Measurements from ENCODE around the gene SND1. TPM values are rescaled to one million over a fixed set of nuclear protein-coding genes. Genes with fewer than 3 reads are reported as not detected.
"Not testable (repeated sequence)": the region's sequence is repeated elsewhere in the genome, so short reads cannot be mapped to it uniquely, and the experiment has no call there.

Gene SND1
- total RNA-seq, 1 experiment from 2014 or later = 274 TPM

DNA sequence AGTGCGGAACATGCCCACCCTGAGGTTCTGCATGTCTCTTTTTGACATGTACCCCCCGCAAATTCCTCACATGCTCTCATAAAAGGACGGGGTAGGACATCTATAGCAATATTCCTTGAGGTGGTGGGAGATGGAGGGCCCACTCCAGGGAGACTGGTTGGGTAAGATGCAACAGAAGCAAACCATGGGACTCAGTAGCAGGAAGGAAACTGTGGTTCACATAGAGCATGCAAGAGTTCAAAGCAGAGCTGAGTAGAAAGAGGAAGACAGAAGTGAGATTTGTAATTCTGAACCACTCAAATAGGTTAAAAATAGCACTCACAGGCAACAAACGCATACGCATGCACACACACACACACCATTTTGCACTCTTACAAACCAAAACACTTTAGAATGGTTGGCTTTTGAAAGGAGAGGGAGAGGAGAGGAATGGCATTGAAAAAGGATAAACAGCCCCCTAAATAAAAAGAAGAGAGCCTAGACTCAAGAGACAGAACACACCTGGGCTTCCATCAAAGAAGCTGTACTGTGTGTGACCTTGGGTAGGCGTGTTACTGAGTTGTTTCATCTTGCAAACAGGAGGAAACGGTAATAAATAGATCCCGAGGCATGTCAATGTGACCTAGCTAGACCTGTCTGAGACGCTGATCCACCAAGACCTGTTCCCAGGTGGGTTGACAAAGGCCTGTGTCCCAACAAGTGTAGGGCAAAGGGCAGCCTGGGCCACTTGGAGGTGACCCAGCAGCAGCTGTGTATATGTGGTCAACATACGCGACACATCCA is 456.8 kb downstream of the SND1 start:
- Mint-ChIP-seq H3K27me3 (ENCODE audit: insufficient read depth, unreplicated experiment) (peaks cover 6% of the 10 kb centered on the region), H3K4me1 (ENCODE audit: low read depth, unreplicated experiment) (peaks cover 6% of the 10 kb centered on the region), H3K4me3 (ENCODE audit: unreplicated experiment) (no peak overlapping the region), H3K27ac (ENCODE audit: unreplicated experiment) (no peak overlapping the region), H3K9me3 (ENCODE audit: unreplicated experiment) (no peaks in the 10 kb centered on the region), H3K36me3 (ENCODE audit: insufficient read depth, unreplicated experiment) (peaks cover 22% of the 10 kb centered on the region)
- Histone ChIP-seq H3K36me3 (ENCODE audit: control insufficient read depth, insufficient read depth, low read length) (no peaks in the 10 kb centered on the region), H3K27me3 (replicated peaks; ENCODE audit: control insufficient read depth, insufficient read depth, low read length) (no peaks in the 10 kb centered on the region; the same call in 1 of the 2 replicates), H3K4me1 (no peaks in the 10 kb centered on the region; the same call in 1 of the 2 replicates), H3K4me3 (ENCODE audit: low read depth, low read length) (no peak overlapping the region), H3K9me3 (no peaks in the 10 kb centered on the region)
- POLR2A ChIA-PET = no interaction called here
- intact Hi-C loops (cut with micrococcal nuclease; ENCODE audit: unreplicated experiment) = no loop called here
- TF ChIP-seq, protein P1, sequence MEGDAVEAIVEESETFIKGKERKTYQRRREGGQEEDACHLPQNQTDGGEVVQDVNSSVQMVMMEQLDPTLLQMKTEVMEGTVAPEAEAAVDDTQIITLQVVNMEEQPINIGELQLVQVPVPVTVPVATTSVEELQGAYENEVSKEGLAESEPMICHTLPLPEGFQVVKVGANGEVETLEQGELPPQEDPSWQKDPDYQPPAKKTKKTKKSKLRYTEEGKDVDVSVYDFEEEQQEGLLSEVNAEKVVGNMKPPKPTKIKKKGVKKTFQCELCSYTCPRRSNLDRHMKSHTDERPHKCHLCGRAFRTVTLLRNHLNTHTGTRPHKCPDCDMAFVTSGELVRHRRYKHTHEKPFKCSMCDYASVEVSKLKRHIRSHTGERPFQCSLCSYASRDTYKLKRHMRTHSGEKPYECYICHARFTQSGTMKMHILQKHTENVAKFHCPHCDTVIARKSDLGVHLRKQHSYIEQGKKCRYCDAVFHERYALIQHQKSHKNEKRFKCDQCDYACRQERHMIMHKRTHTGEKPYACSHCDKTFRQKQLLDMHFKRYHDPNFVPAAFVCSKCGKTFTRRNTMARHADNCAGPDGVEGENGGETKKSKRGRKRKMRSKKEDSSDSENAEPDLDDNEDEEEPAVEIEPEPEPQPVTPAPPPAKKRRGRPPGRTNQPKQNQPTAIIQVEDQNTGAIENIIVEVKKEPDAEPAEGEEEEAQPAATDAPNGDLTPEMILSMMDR (IDR thresholded peaks at IDR 0.05; ENCODE audit: insufficient read depth in 1 of 2, low read depth in 1 of 2, low read length in 1 of 2, severe bottlenecking in 1 of 2, unreplicated experiment in 1 of 2) = no peak
- no TSS peak for BruUV-seq (replicated peaks)
- DNase-seq = no peak
- CTCF ChIA-PET = interaction anchor here (1.0 kb wide), 1 partner anchor 101 kb away, joined by 3 read pairs; no protein-coding TSS in a partner anchor

DNA sequence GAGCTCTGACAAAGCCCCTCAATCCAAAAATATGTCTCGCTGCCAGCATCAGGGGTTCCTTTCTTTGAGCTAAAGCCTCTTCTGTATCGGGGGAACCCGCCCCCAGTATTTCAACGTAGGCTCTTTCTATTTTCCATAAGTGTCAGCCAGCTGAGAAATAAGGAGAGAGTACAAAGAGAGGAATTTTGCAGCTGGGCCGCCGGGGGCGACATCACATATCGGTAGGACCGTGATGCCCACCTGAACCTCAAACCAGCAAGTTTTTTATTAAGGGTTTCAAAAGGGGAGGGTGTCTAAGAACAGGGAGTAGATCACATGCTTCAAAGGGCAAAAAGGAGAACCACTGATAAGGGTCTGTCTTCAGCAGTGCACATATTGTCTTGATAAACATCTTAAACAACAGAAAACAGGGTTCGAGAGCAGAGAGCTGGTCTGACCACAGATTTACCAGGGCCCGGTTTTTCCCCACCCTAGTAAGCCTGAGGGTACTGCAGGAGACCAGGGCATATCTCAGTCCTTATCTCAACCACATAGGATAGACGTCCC is 457.5 kb downstream of the SND1 start:
- H3K9me3 ChIP-seq; H3K4me3 Mint-ChIP-seq (ENCODE audit: unreplicated experiment); H3K36me3 ChIP-seq (ENCODE audit: control insufficient read depth, insufficient read depth, low read length); H3K4me1 Mint-ChIP-seq (ENCODE audit: low read depth, unreplicated experiment); H3K4me3 ChIP-seq (ENCODE audit: low read depth, low read length); H3K9me3 Mint-ChIP-seq (ENCODE audit: unreplicated experiment); intact Hi-C loops (cut with micrococcal nuclease; ENCODE audit: unreplicated experiment); H3K4me1 ChIP-seq; H3K27me3 Mint-ChIP-seq (ENCODE audit: insufficient read depth, unreplicated experiment); POLR2A ChIA-PET; DNase-seq; BruUV-seq (replicated peaks); H3K27ac Mint-ChIP-seq (ENCODE audit: unreplicated experiment); H3K27me3 ChIP-seq (replicated peaks; ENCODE audit: control insufficient read depth, insufficient read depth, low read length): not testable (repeated sequence)
- CTCF ChIA-PET = interaction anchor here (1.0 kb wide), 1 partner anchor 100 kb away, joined by 3 read pairs; no protein-coding TSS in a partner anchor
- H3K36me3 Mint-ChIP-seq (ENCODE audit: insufficient read depth, unreplicated experiment) = peaks cover 18% of the 10 kb centered on the region

DNA sequence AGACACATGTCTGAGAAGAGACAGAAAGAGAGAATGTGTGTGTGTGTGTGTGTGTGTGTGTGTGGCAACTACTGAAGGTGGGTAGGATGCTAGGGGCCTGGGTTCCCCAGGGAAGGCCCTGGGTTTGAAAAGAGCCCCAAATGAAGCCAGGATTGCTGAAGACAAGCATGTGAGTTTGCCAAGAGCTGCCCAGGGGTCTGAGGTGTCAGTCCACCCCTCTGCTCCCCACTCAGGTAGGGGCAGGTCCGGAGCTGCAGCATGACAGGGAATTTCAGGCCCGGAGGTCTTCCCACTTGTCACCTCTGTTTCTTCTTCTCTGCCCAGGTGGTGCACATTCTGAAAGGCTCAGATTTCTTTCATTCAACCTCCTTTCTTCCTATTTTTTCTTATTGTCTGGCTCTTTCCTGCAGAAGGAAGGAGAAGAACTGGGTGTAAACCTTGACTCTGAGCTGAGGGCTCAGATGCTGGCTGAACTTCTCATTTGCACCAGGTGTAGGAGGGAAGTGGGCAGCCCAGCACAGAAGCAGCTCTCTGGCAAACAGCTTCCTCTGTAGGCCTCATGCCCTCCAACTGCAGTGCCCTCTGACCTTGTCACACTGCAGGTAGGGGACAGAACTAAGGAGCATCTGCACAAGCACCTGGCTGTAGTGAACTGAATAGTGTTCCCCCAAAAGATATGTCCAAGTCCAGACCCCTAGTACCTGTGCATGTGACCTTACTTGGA is 458.8 kb downstream of the SND1 start:
- Histone ChIP-seq H3K4me3 (ENCODE audit: low read depth, low read length) (no peak overlapping the region), H3K4me1 (no peaks in the 10 kb centered on the region; the same call in 1 of the 2 replicates), H3K27me3 (replicated peaks; ENCODE audit: control insufficient read depth, insufficient read depth, low read length) (no peaks in the 10 kb centered on the region; the same call in 1 of the 2 replicates), H3K9me3 (no peaks in the 10 kb centered on the region), H3K36me3 (ENCODE audit: control insufficient read depth, insufficient read depth, low read length) (no peaks in the 10 kb centered on the region)
- H3K4me1 Mint-ChIP-seq (ENCODE audit: low read depth, unreplicated experiment) = peaks cover 6% of the 10 kb centered on the region
- intact Hi-C loops (cut with micrococcal nuclease; ENCODE audit: unreplicated experiment) = no loop called here
- H3K36me3 Mint-ChIP-seq (ENCODE audit: insufficient read depth, unreplicated experiment) = peaks cover 8% of the 10 kb centered on the region
- H3K4me3 Mint-ChIP-seq (ENCODE audit: unreplicated experiment) = no peak overlapping the region
- H3K27me3 Mint-ChIP-seq (ENCODE audit: insufficient read depth, unreplicated experiment) = peaks cover 7% of the 10 kb centered on the region
- DNase-seq = no peak
- H3K9me3 Mint-ChIP-seq (ENCODE audit: unreplicated experiment) = no peaks in the 10 kb centered on the region
- no peak overlapping the region for H3K27ac Mint-ChIP-seq (ENCODE audit: unreplicated experiment)
- CTCF ChIA-PET = interaction anchor here (0.6 kb wide), 1 partner anchor 99 kb away, joined by 3 read pairs; no protein-coding TSS in a partner anchor
- POLR2A ChIA-PET = interaction anchor here (0.8 kb wide), 1 partner anchor 55 kb away, joined by 4 read pairs; no protein-coding TSS in a partner anchor
- TF ChIP-seq, protein P1 (IDR thresholded peaks at IDR 0.05; ENCODE audit: insufficient read depth in 1 of 2, low read depth in 1 of 2, low read length in 1 of 2, severe bottlenecking in 1 of 2, unreplicated experiment in 1 of 2) = no peak
- no TSS peak for BruUV-seq (replicated peaks)
